AG10803 (cell line): Measurements from ENCODE around the gene INSRR.

Experiments
- DNase-seq: peaks from one replicate; pipeline ENCODE4 v3.0.0; 2010; ENCODE audit warnings: low read depth
- H3K4me3 ChIP-seq: 2 replicates; pipeline ENCODE4 v1.5.1; 2011; ENCODE audit warnings: mild to moderate bottlenecking, low read length, control low read depth
- TF ChIP-seq, protein P1 (sequence below): conservative IDR thresholded peaks from 2 replicates; pipeline ENCODE4 v1.5.1; 2011; ENCODE audit warnings: mild to moderate bottlenecking, low read length, control low read depth, inconsistent platforms

INSRR gene

DNA sequence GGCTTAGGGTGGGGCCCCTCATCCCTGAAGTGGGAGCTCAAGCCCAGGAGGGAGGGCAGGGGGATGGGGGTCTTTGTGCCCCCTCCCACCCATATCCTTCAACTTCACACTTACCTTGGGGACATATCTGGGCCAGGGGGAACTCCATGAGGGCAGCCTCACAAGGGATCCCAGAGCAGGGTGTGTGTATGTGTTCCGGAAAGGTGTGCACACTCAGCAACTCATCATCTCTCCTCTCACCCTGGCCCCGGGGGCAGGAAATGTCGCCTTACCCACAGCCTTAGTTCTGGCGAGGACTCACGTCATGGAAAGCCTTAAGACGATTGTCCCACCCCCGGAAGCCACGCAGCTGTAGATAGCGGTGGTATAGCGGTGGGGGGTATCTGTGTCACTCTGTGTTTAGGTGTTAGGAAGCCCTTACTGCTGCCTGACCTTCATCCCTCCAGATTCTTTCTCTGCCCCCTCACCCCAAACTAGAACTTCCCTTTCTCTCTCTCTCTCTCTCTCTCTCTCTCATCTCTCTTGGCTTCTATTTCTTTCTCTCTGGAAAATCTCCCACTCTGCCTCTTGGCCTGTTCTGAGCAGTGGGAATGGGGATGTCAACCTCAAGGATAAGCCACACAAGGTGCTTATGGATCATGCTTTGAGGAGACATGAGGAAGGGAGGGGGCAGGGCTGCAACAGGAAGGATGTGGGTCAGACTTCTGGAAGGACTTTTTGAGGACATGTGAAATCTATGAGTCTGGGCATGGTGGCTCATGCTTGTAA lies 42.2 kb downstream of the INSRR start, which contains the start of gene SH2D2A:
Gene SH2D2A, minus strand, starts transcription at position 288 of the 768 bp plus-strand sequence. Its CDS starts 140 bp downstream, at position 148.
- TF ChIP-seq, protein P1, sequence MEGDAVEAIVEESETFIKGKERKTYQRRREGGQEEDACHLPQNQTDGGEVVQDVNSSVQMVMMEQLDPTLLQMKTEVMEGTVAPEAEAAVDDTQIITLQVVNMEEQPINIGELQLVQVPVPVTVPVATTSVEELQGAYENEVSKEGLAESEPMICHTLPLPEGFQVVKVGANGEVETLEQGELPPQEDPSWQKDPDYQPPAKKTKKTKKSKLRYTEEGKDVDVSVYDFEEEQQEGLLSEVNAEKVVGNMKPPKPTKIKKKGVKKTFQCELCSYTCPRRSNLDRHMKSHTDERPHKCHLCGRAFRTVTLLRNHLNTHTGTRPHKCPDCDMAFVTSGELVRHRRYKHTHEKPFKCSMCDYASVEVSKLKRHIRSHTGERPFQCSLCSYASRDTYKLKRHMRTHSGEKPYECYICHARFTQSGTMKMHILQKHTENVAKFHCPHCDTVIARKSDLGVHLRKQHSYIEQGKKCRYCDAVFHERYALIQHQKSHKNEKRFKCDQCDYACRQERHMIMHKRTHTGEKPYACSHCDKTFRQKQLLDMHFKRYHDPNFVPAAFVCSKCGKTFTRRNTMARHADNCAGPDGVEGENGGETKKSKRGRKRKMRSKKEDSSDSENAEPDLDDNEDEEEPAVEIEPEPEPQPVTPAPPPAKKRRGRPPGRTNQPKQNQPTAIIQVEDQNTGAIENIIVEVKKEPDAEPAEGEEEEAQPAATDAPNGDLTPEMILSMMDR = no peak
- DNase-seq = peak; percentile 8
- H3K4me3 ChIP-seq = no peak within 1 kb of the TSS

DNA sequence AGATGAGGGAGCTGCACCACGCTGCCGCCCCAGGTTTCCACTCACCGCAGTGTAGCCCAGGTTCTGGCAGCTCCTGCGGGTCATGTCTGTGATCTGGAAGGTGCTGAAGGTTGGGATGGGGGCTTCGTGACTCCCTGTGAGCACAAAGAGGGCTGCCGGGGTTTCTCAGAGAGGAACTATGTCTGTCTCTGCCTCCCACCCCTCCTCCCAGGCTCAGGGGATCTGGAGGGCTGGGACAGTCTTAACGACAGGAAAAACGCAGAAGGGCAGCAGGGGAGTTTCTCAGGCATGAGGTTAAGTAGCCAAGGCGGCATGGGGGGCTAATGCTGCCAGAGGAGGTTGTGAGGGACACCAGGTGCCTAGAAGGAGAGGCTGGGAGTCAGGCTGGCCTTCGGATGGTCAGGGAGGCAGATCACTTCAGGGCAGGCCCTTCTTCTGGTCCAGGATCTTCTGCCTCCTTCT lies 42.9 kb downstream of the INSRR start:
- H3K4me3 ChIP-seq = no peak overlapping the region
- DNase-seq = no peak
- TF ChIP-seq, protein P1 = no peak

DNA sequence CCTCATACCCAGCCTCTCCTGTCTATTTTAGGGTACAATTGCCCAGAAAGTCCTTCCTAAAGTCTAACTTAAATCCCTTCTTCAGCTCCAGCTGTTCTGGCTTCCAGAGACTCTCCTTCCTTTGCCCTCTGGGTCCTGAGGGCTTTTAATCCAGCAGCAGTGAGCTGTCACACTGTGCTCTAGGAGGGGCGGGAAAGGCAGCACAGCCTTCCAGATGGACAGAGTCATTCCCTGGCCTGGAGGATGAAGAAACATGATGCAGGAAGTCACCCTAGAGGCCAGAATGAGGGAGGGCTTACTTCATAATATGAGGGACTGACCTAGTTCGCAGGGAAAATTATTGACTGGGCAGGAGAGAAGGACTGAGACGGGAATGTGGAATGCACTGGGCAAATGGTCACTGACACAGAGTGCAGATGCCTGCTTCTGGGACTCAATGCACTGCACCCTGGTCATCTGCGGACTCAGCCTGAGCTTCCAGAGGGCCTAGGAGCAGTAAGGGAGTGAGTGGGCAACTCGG lies 43.5 kb downstream of the INSRR start:
- peak; percentile 75 for DNase-seq
- TF ChIP-seq, protein P1 = peak; percentile 8; the same call in 1 of the 2 replicates
- H3K4me3 ChIP-seq = no peak overlapping the region

DNA sequence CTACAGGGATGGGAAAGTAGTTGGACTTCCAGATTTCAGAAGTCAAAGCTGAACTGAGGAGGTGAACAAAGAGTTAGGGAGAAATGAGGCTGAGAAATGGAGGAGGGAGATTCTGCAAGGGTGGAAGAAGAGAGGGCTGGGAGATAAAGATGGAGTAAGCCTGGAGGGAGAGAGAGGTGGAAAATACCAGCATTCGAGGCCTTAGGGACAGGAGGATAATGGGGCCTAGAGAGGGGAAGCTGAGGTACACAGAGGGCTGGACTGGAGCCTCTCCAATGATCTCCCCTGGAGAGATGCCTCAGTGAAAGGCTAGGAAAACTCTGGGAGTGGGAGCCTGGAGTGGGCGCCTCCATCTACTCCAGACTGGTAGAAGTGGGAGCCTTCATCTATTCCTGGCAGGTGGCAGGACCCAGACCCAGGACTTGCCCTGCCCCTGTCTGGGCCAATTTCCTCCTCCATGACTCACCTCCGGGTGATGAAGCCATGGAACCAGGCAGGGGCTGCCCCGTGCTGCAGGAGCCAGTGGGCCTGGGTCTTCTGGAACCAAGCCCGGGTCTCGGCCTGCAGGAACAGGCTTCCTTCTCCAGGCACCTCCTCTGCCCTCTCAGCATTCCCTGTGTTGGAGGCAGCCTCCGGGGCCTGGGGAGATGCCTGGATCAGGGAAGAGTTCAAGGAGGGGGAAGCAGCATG lies 44.2 kb downstream of the INSRR start:
- TF ChIP-seq, protein P1 = no peak
- DNase-seq = no peak

DNA sequence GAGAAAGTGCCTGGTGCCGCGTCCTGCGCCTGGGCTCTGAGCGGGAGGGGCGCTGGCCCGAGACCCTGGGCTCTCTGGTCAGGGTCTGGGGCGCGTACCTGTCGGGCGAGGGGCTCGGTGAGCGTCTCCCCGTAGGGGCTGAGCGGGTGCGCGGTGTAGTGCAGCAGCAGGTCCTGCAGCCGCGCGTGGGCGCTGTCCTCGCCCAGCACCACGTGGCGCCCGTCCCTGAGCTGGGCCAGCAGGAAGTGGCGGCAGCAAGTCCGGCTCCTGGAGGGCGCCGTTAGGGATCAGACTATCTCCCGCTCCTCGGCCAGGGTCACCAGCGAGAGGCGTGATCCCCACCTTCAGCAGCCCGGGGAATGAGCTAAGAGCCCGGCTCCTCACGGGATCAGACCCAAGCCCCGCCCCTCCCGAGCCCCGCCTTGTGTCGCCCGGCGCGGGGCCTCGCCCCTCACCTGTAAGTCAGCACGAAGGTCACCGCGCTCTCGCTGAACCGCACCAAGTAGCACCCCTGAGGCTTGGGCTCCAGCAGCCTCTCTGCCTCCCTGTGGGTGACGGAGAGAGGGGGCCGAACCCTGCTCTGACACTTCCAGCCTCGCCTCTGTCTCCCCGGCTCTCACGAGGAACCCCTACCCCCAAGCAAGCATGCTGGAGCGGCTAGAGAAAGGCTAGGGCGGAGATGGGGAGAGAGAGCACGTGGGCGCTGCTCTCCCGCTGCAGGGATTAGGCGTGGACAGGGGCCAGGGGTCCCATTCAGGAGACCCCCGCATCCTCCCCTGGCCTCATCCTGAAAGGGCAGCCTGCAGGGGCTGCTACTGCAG lies 45.0 kb downstream of the INSRR start:
- TF ChIP-seq, protein P1 = peak; percentile 54
- DNase-seq = peak; percentile 47
- H3K4me3 ChIP-seq = peak overlapping the region; percentile 35; the same call in 1 of the 2 replicates

More for the DNA sequence above, 44.2 kb downstream of the INSRR start:
- no peak overlapping the region for H3K4me3 ChIP-seq

DNA sequence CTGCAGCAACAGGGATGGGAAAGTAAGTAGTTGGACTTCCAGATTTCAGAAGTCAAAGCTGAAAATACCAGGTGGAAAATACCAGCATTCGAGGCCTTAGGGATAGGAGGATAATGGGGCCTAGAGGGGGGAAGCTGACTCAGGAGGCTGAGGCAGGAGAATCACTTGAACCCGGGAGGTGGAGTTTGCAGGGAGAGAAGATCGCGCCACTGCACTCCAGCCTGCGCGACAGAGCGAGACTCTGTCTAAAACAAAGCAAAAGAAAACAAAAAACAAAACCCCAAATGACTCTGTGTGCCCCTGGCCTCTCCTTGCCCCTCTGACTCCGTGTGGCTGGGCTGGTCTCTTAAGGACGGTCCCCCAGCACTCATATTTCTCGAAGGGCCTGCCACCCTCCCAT lies 45.6 kb downstream of the INSRR start:
- H3K4me3 ChIP-seq = no peak overlapping the region
- DNase-seq = no peak
- TF ChIP-seq, protein P1 = no peak
